Esophagus squamous epithelium (tissue), 5 donors: ENCODE results near the gene POTEF. TPM values are rescaled to one million over a fixed set of nuclear protein-coding genes. Genes with fewer than 3 reads are reported as not detected.
"Not testable (repeated sequence)": the region's sequence is repeated elsewhere in the genome, so short reads cannot be mapped to it uniquely, and the experiment has no call there.

Experiments
- DNase-seq: peaks from one replicate; lab custom pipeline; 2025; lab: John Stamatoyannopoulos, UW
- H3K27ac ChIP-seq, 4 donors: fragments of 200-600 bp; sonication (generic); one replicate each; pipeline ENCODE4 v1.5.1; 2016 to 2019; ENCODE audit warnings: mild to moderate bottlenecking in 1 of 4
- H3K27me3 ChIP-seq, 4 donors: fragments of 200-600 bp; sonication (generic); 1 replicate in 3 of 4; 2 replicates in 1 of 4; pipeline versions ENCODE4 v1.5.1 to v1.6.0; 2017 to 2021; ENCODE audit warnings: antibody characterized with exemption in 1 of 4
- H3K36me3 ChIP-seq, 3 donors: fragments of 200-600 bp; sonication (generic); one replicate each; pipeline ENCODE4 v1.5.1; 2016 to 2019
- H3K4me1 ChIP-seq, 3 donors: fragments of 200-600 bp; sonication (generic); one replicate each; pipeline ENCODE4 v1.5.1; 2017 to 2019
- H3K4me3 ChIP-seq, 4 donors: fragments of 200-600 bp; sonication (generic); 1 replicate in 3 of 4; 2 replicates in 1 of 4; pipeline ENCODE4 v1.5.1; 2016 to 2019; ENCODE audit warnings: mild to moderate bottlenecking in 2 of 4, moderate library complexity in 1 of 4
- H3K9me3 ChIP-seq, 3 donors: fragments of 200-600 bp; sonication (generic); one replicate each; pipeline ENCODE4 v1.5.1; 2016 to 2019
- POLR2A ChIP-seq, 4 donors: fragments of 450-650 bp; IDR thresholded peaks; one replicate each; pipeline ENCODE4 v1.6.1; 2017; ENCODE audit warnings: antibody characterized with exemption in 4 of 4, mild to moderate bottlenecking in 4 of 4, moderate library complexity in 3 of 4
- WGBS, 2 donors: methylation state at CpG; one replicate each; pipeline ENCODE4 v1.1.5; 2018; 5-methylcytosine and 5-hydroxymethylcytosine counted together
- intact Hi-C: fragments of 100-400 bp; cut with DNase I; formaldehyde crosslinking; loops from one replicate; pipeline ENCODE4 v1.15.0; 2022
- total RNA-seq, 4 donors: library from RNA; depleted of rRNA; stranded (reverse); fragments of >200 nt; gene quantifications; one replicate each; pipeline ENCODE4 v1.1.0, GENCODE V29; 2016
- TF ChIP-seq, protein P1 (sequence below), 6 experiments: fragments of 450-650 bp in 4 of 6; fragments of 200-600 bp in 2 of 6; sonication (generic) in 2 of 6; IDR thresholded peaks; one replicate each; pipeline ENCODE4 v1.5.1; 2016 to 2019; ENCODE audit warnings: antibody characterized with exemption in 6 of 6, mild to moderate bottlenecking in 4 of 6, moderate library complexity in 4 of 6
- donor health status: DM: yes; HTN: yes; CAD: no.

The POTEF gene
- total RNA-seq, 4 donors from 2014 or later = not detected

DNA sequence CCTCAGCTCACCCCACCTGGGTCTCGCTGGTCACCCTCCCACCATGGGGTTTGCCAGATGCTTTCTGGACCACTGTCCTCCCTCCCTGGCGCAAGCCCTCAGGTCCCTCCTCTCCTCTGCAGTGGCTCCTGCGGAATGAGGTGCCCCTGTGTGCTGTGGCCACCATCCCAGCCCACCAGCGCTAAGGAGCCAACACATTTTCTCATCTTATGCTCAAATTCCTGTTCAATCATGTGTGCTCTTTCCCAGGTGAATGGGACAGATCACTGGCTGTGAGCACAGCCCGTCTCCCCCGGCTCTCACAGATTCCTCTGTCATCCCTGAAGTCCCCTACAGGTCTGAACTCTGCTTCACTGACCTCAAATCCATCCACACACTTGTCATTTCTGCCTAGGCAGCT is 31.1 kb upstream of the POTEF start:
- peaks cover 10 to 82% (median 20%) of the 10 kb centered on the region in 3 donors for H3K36me3 ChIP-seq
- intact Hi-C loops = no loop called here

DNA sequence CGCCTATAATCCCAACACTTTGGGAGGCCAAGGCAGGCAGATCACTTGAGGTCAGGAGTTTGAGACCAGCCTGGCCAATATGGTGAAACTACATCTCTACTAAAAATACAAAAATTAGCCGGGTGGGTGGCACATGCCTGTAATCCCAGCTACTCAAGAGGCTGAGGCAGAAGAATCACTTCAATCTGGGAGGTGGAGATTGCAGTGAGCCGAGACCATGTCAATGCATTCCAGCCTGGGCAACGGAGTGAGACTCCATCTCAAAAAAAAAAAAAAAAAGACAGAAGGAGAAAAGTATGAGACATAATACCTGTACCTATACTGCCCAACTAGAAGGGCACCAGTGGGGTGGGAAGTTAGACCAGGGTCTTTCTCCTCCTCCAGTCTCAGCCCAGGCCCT is 30.4 kb upstream of the POTEF start:
- H3K36me3 ChIP-seq = peaks cover 8 to 82% (median 18%) of the 10 kb centered on the region in 3 donors
- intact Hi-C loops, H3K4me1 ChIP-seq, DNase-seq, H3K27me3 ChIP-seq, H3K4me3 ChIP-seq, H3K27ac ChIP-seq, H3K9me3 ChIP-seq: not testable (repeated sequence)
- 81 to 94% methylated on average over 4 of the region's 4 CpGs for WGBS, 2 donors

More for the DNA sequence above, 31.1 kb upstream of the POTEF start:
- no peak overlapping the region for H3K27ac ChIP-seq
- H3K9me3 ChIP-seq = no peaks in the 10 kb centered on the region
- DNase-seq = no peak
- no peaks in the 10 kb centered on the region for H3K4me1 ChIP-seq
- TF ChIP-seq, protein P1, sequence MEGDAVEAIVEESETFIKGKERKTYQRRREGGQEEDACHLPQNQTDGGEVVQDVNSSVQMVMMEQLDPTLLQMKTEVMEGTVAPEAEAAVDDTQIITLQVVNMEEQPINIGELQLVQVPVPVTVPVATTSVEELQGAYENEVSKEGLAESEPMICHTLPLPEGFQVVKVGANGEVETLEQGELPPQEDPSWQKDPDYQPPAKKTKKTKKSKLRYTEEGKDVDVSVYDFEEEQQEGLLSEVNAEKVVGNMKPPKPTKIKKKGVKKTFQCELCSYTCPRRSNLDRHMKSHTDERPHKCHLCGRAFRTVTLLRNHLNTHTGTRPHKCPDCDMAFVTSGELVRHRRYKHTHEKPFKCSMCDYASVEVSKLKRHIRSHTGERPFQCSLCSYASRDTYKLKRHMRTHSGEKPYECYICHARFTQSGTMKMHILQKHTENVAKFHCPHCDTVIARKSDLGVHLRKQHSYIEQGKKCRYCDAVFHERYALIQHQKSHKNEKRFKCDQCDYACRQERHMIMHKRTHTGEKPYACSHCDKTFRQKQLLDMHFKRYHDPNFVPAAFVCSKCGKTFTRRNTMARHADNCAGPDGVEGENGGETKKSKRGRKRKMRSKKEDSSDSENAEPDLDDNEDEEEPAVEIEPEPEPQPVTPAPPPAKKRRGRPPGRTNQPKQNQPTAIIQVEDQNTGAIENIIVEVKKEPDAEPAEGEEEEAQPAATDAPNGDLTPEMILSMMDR (IDR thresholded peaks at IDR 0.05) = no peak
- no peak for TF ChIP-seq POLR2A (IDR thresholded peaks at IDR 0.05)
- WGBS, 2 donors = 91 to 92% methylated on average over 6 of the region's 6 CpGs
- H3K4me3 ChIP-seq = no peak overlapping the region
- H3K27me3 ChIP-seq = no peaks in the 10 kb centered on the region

DNA sequence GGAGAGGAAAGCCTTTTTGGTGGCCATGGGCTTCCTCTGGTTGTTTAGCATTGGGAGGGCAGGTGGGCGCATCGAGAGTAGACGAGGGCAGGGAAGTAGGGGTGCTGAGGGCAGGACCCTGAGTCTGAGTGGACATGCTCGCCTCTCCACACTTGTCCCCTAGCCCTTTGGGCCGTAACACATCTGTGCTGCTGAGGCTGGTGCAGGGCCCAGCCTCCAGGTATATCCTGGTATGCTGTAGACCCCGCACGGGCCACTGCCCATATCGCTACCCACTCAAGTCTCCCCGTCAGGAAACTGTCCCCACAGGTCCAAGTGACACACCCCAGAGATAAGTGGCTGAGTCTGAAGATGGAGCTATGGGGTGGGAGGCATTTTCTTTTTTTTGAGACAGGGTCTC is 29.6 kb upstream of the POTEF start:
- Histone ChIP-seq H3K27ac (no peak overlapping the region), H3K36me3 (peaks cover under 1 to 82% (median 11%) of the 10 kb centered on the region in 3 donors), H3K4me1 (no peaks in the 10 kb centered on the region), H3K4me3 (no peak overlapping the region), H3K27me3 (no peaks in the 10 kb centered on the region), H3K9me3 (no peaks in the 10 kb centered on the region)
- no peak for DNase-seq
- TF ChIP-seq, protein P1 (IDR thresholded peaks at IDR 0.05) = no peak
- TF ChIP-seq POLR2A (IDR thresholded peaks at IDR 0.05) = no peak
- WGBS, 2 donors = 81 to 89% methylated on average over 5 to 9 of the region's 9 CpGs
- intact Hi-C loops = no loop called here

DNA sequence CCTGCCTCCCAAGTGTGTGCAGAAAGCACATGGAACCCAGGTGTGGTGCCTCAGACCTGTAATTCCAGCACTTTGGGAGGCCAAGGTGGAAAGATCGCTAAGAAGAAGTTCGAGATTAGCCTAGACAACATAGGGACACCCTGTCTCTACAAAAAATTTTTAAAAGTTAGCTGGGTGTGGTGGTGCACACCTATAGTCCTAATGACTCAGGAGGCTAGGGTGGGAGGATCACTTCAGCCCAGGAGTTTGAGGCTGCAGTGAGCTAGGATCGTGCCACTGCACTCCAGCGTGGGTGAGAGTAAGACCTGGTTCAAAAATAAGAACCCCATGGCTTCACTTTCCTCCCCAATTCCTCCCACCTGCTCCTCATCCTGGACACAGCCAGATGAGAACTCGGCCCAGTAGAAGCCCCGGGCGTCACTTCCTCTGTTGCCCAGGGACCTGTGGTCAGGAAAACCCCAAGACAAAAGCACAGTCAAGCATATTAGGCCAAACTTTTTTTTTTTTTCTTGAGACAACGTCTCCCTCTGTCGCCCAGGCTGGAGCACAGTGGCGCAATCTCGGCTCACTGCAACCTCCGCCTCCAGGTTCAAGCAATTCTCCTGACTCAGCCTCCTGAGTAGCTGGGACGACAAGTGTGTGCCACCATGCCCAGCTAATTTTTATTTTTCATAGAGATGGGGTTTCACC is 28.9 kb upstream of the POTEF start:
- H3K9me3 ChIP-seq, H3K27me3 ChIP-seq, DNase-seq, intact Hi-C loops, H3K27ac ChIP-seq, H3K4me1 ChIP-seq, H3K4me3 ChIP-seq: not testable (repeated sequence)
- WGBS, 2 donors = 56 to 80% methylated on average over 12 to 13 of the region's 13 CpGs
- H3K36me3 ChIP-seq = peaks cover 3 to 82% (median 8%) of the 10 kb centered on the region in 3 donors

DNA sequence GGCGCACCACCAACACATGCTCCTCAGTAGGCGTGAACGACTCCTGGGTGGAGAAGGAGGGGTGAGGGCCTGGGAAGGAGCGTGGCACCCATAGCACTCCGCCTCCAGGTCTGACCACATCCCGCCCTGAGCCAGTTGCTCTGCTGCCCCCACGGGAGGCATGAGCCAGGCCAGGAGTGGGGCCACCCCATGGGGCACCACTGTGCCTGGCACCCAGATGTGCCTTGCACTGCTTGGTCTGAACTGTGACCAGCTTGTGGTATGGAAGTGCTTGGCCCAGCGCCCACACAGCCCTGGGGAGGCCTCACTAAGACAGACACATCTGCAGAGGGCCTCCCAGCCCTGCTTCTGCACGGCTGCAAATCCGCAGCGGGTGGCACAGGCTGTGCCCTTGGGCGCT is 28.3 kb upstream of the POTEF start:
- H3K36me3 ChIP-seq = peaks cover 1 to 82% (median 4%) of the 10 kb centered on the region in 3 donors
- H3K27me3 ChIP-seq, H3K4me1 ChIP-seq, H3K27ac ChIP-seq, intact Hi-C loops, H3K9me3 ChIP-seq, DNase-seq, H3K4me3 ChIP-seq: not testable (repeated sequence)
- WGBS, 2 donors = no CpG with 5 or more reads among the region's 12 CpGs

DNA sequence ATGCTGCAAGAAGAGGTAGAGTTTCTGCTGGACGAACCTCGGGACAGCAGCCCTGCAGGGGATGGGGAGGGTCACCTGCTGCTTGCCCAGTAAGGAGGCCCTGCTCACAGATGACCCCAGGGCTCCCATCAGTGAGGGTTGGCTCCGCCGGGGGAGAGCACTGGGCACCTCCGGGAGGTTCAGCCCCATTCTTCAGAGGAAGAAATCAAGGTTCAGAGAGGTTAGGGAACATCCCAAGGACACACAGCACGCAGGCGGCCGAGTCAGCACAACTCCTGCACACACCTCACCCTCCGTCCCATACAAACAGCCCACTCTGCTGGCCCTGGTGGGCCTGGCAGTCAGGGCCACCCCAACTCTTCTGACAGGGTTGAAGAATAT is 27.6 kb upstream of the POTEF start:
- Histone ChIP-seq H3K4me3 (no peak overlapping the region), H3K9me3 (no peaks in the 10 kb centered on the region), H3K36me3 (peaks cover 0 to 81% (median 4%) of the 10 kb centered on the region in 3 donors), H3K4me1 (no peaks in the 10 kb centered on the region), H3K27ac (no peak overlapping the region), H3K27me3 (no peaks in the 10 kb centered on the region)
- WGBS, 2 donors = 92% methylated on average over 4 of the region's 9 CpGs; no CpG with 5 or more reads in 1 of the 2 donors
- DNase-seq = no peak
- intact Hi-C loops = no loop called here
- TF ChIP-seq, protein P1 (IDR thresholded peaks at IDR 0.05) = no peak
- no peak for TF ChIP-seq POLR2A (IDR thresholded peaks at IDR 0.05)
